Measurements from ENCODE around the gene PHF23.

GRCh38 chr17:7223375-7223774 lies 15.9 kb downstream of the PHF23 start:
- TF ChIP-seq POLR2A (IDR thresholded peaks at IDR 0.05) = no peak
- TF ChIP-seq, protein P1, sequence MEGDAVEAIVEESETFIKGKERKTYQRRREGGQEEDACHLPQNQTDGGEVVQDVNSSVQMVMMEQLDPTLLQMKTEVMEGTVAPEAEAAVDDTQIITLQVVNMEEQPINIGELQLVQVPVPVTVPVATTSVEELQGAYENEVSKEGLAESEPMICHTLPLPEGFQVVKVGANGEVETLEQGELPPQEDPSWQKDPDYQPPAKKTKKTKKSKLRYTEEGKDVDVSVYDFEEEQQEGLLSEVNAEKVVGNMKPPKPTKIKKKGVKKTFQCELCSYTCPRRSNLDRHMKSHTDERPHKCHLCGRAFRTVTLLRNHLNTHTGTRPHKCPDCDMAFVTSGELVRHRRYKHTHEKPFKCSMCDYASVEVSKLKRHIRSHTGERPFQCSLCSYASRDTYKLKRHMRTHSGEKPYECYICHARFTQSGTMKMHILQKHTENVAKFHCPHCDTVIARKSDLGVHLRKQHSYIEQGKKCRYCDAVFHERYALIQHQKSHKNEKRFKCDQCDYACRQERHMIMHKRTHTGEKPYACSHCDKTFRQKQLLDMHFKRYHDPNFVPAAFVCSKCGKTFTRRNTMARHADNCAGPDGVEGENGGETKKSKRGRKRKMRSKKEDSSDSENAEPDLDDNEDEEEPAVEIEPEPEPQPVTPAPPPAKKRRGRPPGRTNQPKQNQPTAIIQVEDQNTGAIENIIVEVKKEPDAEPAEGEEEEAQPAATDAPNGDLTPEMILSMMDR (IDR thresholded peaks at IDR 0.05) = no peak
